Fibroblast of skin of back (primary cell): ENCODE results near the gene TSPAN31.
A peak's percentile ranks its signal among the peaks of the same experiment; 100 is the strongest.

Experiments used
- DNase-seq: peaks from one replicate; pipeline ENCODE4 v3.0.0-alpha.2; 2013

Gene TSPAN31

GRCh38 chr12:57754411-57755193 lies 9.8 kb downstream of the TSPAN31 start, which contains the start of gene MARCHF9:
Gene MARCHF9, plus strand, starts transcription at chr12:57755103. Its CDS starts 426 bp downstream, at chr12:57755529.
- DNase-seq: no peak

- no peak for DNase-seq
Observed at GRCh38 chr12:57755194-57755453, 10.3 kb downstream of the TSPAN31 start.

GRCh38 chr12:57755454-57756372 lies 10.9 kb downstream of the TSPAN31 start:
- no peak for DNase-seq

- DNase-seq: no peak
Observed at GRCh38 chr12:57756406-57757341, 11.8 kb downstream of the TSPAN31 start.

DNA sequence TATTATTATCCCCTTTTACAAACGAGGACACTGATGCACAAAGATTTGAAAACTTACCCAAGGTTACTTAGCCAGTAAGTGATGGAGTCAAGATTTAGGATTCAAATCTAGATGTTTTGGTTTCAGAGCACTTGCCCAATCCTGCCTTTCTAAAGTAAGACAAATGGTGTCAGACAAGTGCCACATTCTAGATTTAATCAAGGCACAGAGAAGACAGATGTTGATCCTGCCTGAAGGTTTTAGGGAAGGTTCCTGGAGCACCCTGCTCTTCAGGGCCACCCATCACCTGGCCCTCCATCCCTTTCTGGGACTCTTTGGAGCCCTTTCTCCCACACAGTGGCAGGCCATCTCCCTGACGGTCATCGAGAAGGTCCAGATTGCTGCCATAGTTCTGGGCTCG lies 12.9 kb downstream of the TSPAN31 start:
- DNase-seq: no peak

DNA sequence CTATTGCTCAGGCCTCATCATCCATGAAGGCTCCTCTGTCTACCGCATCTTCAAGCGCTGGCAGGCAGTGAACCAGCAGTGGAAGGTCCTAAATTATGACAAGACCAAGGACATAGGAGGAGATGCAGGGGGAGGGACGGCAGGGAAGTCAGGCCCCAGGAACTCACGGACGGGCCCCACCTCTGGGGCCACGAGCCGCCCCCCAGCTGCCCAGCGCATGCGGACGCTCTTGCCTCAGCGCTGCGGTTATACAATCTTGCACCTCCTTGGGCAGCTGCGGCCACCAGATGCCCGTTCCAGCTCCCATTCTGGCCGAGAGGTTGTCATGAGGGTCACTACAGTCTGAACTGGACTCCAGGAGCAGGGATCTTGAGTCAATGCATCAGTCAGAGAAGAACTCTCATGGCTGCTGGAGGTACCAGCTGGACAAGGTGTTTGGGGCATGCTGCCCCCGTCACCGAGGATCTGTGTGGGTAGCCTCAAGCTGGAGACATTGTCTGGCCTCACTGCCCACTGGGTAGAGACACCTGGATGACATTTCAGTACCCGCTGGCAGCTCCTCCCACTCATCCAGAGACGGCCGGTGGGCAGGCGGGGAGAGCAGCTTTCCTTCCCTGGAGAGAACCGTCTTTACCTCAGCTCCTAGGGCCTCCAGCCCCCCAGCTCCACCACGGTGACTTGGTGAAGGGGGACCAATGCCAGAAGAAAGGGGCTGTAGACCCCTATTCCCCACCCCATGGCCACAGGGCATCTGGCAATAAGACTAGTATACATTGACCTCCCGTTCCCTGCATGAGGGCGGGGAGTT lies 13.9 kb downstream of the TSPAN31 start:
- DNase-seq: no peak

- no peak for DNase-seq
Observed at GRCh38 chr12:57759360-57759980, 14.6 kb downstream of the TSPAN31 start.

DNA sequence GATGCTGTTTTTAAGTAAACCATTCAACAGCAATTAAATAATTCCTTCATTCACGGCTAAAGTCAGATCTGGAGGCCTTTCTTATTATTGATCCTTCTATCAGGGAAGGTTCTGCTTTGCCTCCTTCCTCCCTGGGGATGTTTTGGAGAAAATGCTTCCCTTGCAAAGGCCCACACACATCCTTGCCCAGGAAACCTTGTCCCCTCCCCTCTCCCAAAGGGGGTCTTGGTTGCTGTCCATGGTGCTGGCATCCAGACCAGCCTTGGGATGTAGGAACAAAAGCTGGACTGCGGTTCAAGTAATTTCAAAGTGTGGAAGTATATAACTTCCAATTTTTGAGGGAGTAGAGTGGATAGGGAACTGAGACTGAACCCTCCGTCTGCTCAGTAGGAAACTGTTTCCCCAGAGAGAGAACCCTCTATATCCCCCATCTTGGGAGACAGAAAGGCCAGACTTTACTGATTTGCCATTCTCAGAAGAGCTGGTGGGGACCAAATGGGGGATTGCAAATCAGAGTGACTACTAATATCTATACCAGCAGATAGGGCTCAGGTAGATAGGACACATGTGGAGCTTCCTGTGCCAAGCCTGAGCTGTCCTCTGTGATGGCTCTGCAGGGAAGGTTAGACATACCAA lies 15.6 kb downstream of the TSPAN31 start:
- no peak for DNase-seq

- no peak for DNase-seq
Observed at GRCh38 chr12:57761391-57761998, 16.7 kb downstream of the TSPAN31 start.

GRCh38 chr12:57762463-57762862 lies 17.6 kb downstream of the TSPAN31 start:
- DNase-seq: no peak

- DNase-seq: no peak
Observed at GRCh38 chr12:57763881-57764661, 19.2 kb downstream of the TSPAN31 start.

- no peak for DNase-seq
Observed at GRCh38 chr12:57764662-57765002, 19.8 kb downstream of the TSPAN31 start.

GRCh38 chr12:57765003-57765697 lies 20.3 kb downstream of the TSPAN31 start:
- DNase-seq: peak; percentile 40

GRCh38 chr12:57765698-57766463 lies 21.0 kb downstream of the TSPAN31 start:
- DNase-seq: no peak

GRCh38 chr12:57766464-57767304 lies 21.8 kb downstream of the TSPAN31 start, which contains the start of gene CYP27B1:
Gene CYP27B1, minus strand, starts transcription at chr12:57767078. Its CDS starts 37 bp downstream, at chr12:57767041.
- DNase-seq: no peak

DNA sequence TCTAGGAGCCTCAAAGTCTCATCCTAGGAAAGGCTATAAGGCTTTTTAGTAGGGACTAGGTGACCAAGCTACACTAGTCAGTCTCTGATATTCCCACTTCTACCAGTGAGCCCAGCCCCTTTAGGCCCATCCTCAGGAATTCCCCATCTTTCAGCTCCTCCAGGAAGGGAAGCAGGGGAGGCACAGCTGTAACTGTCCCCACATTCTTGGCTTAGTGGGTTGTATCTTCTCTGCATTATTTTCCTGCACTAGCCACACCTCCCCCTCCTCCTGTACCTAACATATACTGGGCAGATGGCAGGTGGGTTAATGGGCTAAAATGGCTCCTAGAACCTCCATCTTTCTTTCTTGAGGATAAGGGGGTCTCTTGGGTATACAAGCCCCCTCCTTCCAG lies 22.5 kb downstream of the TSPAN31 start:
- DNase-seq: no peak

- no peak for DNase-seq
Observed at GRCh38 chr12:57767876-57768275, 23.0 kb downstream of the TSPAN31 start.
